K562 (cell line): ENCODE measurements around the gene PPDPF. TPM values are rescaled to one million over a fixed set of nuclear protein-coding genes. Genes with fewer than 3 reads are reported as not detected.

Experiments
- ATAC-seq: fragments of 200-7000 bp; cut with Tn5 transposase; 3 replicates; pipeline ENCODE4 v1.9.1; 2020; ENCODE audit warnings: moderate library complexity
- BruUV-seq: library from RNA; stranded (reverse); fragments of 400-500 nt; replicated peaks from 2 replicates; lab custom pipeline; 2021; lab: Mats Ljungman, UMichigan
- CTCF ChIA-PET: fragments of 300-600 bp; formaldehyde crosslinking; extraction: SDS; loops from one replicate; lab custom pipeline; 2021; ENCODE audit warnings: low intra/inter-chr PET ratio; lab: Yijun Ruan, JAX
- POLR2A ChIA-PET: fragments of 300-600, 350-650 bp; sonication (Branson Sonifier 250); formaldehyde crosslinking; extraction: SDS; loops from one replicate; lab custom pipeline; 2021; ENCODE audit warnings: antibody characterized with exemption, inconsistent platforms; lab: Yijun Ruan, JAX
- DNase-seq, 4 experiments: peaks; one replicate each; pipeline versions ENCODE4 v3.0.0 to v3.0.0-alpha.2; 2011 to 2018; ENCODE audit warnings: low spot score in 3 of 4, mixed read lengths in 3 of 4; ENCODE audit errors: extremely low read depth in 1 of 4
- FAIRE-seq: peaks from 2 replicates; lab custom pipeline; 2011; peaks lifted over from hg19 to GRCh38; lab: Jason Lieb, UNC
- H2AFZ ChIP-seq: 2 replicates; pipeline ENCODE4 v1.6.0; 2011; ENCODE audit warnings: low read depth, low read length, control low read depth, inconsistent platforms
- H3K27ac ChIP-seq: fragments of 200-600 bp; 3 replicates; pipeline ENCODE4 v1.8.0; 2011; ENCODE audit warnings: low read depth, mild to moderate bottlenecking, control low read depth, inconsistent platforms, low read length, moderate library complexity, mixed read lengths; ENCODE audit errors: extremely low read depth
- H3K27me3 ChIP-seq, 2 experiments: fragments of 300-600 bp in 1 of 2; 2 replicates in 1 of 2; 3 replicates in 1 of 2; pipeline versions ENCODE4 v1.6.0 to v1.8.0; 2011; ENCODE audit warnings: inconsistent platforms in 2 of 2, low read length in 2 of 2, mild to moderate bottlenecking in 1 of 2, mixed read lengths in 1 of 2, moderate library complexity in 1 of 2; ENCODE audit not compliant: control insufficient read depth in 2 of 2, insufficient read depth in 2 of 2
- H3K36me3 ChIP-seq: fragments of 300-600 bp; 3 replicates; pipeline ENCODE4 v1.8.0; 2011; ENCODE audit warnings: mild to moderate bottlenecking, low read length, inconsistent platforms; ENCODE audit not compliant: control insufficient read depth, insufficient read depth
- H3K4me1 ChIP-seq, 2 experiments: fragments of 200-600 bp in 1 of 2; replicated peaks in 1 of 2; 2 replicates in 1 of 2; 3 replicates in 1 of 2; pipeline versions ENCODE4 v1.5.1 to v1.8.0; 2011; ENCODE audit warnings: inconsistent platforms in 2 of 2, low read length in 2 of 2, mild to moderate bottlenecking in 1 of 2, mixed read lengths in 1 of 2, moderate library complexity in 1 of 2; ENCODE audit not compliant: control insufficient read depth in 2 of 2, insufficient read depth in 2 of 2
- H3K4me2 ChIP-seq: 2 replicates; pipeline ENCODE4 v1.6.1; 2011; ENCODE audit warnings: low read length, control low read depth, inconsistent platforms, mixed read lengths; ENCODE audit not compliant: insufficient read depth
- H3K4me3 ChIP-seq: fragments of 200-600 bp; sonication (generic), shearing (Covaris generic); 2 replicates; pipeline ENCODE4 v1.5.1; 2016; ENCODE audit warnings: control low read depth, inconsistent platforms
- H3K79me2 ChIP-seq: fragments of 200-600 bp; 3 replicates; pipeline ENCODE4 v1.8.0; 2011; ENCODE audit warnings: low read length, inconsistent platforms; ENCODE audit not compliant: control insufficient read depth, insufficient read depth
- H3K9ac ChIP-seq, 2 experiments: 2 replicates each; pipeline versions ENCODE4 v1.6.0 to v1.6.1; 2011; ENCODE audit warnings: low read depth in 2 of 2, low read length in 2 of 2, control low read depth in 1 of 2, inconsistent platforms in 1 of 2, mild to moderate bottlenecking in 1 of 2, mixed read lengths in 1 of 2; ENCODE audit not compliant: insufficient read depth in 1 of 2
- H3K9me1 ChIP-seq: one replicate; pipeline ENCODE4 v1.6.0; 2011; ENCODE audit warnings: inconsistent platforms, mild to moderate bottlenecking, low read length, moderate library complexity; ENCODE audit not compliant: control insufficient read depth, insufficient read depth
- H3K9me3 ChIP-seq: replicated peaks from 2 replicates; pipeline ENCODE4 v1.5.1; 2011; ENCODE audit warnings: low read depth, low read length, inconsistent platforms; ENCODE audit not compliant: control insufficient read depth, insufficient read depth
- H4K20me1 ChIP-seq: replicated peaks from 2 replicates; pipeline ENCODE4 v1.6.1; 2011; ENCODE audit warnings: low read length, inconsistent platforms, mixed read lengths; ENCODE audit not compliant: control insufficient read depth, insufficient read depth
- GABPB1 ChIP-seq: sonication (generic); formaldehyde crosslinking; IDR thresholded peaks from 2 replicates; pipeline ENCODE4 v1.8.0; 2022; ENCODE audit warnings: mild to moderate bottlenecking, missing genetic modification reagents
- KDM5B ChIP-seq: fragments of 200-600 bp; sonication (generic); IDR thresholded peaks from 2 replicates; pipeline ENCODE4 v1.6.1; 2012; ENCODE audit warnings: low read depth, mild to moderate bottlenecking, moderate library complexity, low read length, control low read depth, inconsistent platforms; ENCODE audit not compliant: insufficient replicate concordance
- ZFX ChIP-seq: sonication (generic); formaldehyde crosslinking; IDR thresholded peaks from 2 replicates; pipeline ENCODE4 v1.8.0; 2022; ENCODE audit warnings: mild to moderate bottlenecking, missing genetic modification reagents, moderate library complexity
- ZNF121 ChIP-seq: sonication (generic); formaldehyde crosslinking; conservative IDR thresholded peaks from 2 replicates; pipeline ENCODE4 v1.8.0; 2022; ENCODE audit warnings: missing genetic modification reagents
- WGBS: fragments of 100-300 bp; shearing (Covaris generic); methylation state at CpG from one replicate; pipeline ENCODE4 v1.1.6; 2016; ENCODE audit warnings: low coverage, mixed read lengths; ENCODE audit not compliant: insufficient coverage; ENCODE audit errors: missing lambda C conversion rate; 5-methylcytosine and 5-hydroxymethylcytosine counted together
- in situ Hi-C: fragments of 300-500 bp; cut with MboI; formaldehyde crosslinking; loops from 4 replicates; pipeline ENCODE4 v1.15.0; 2018; ENCODE audit warnings: inconsistent platforms, mixed read lengths
- intact Hi-C: fragments of 100-400 bp; cut with micrococcal nuclease; formaldehyde crosslinking; loops from 2 replicates; pipeline ENCODE4 v1.14.2; 2022
- polyA plus RNA-seq, 8 experiments: library from polyadenylated mRNA; depleted of rRNA in 4 of 8; stranded (reverse) in 5 of 8; unstranded in 3 of 8; fragments of >200 nt; fragmentation: Nextera tagmentation in 2 of 8; fragmentation: Illumina TruSeq in 1 of 8; extraction: Ambion mirVana in 2 of 8; extraction: Trizol in 1 of 8; gene quantifications; 2 replicates each; pipeline versions ENCODE4 v1.2.1 to v1.2.3, GENCODE V29; 2011 to 2014; ENCODE audit warnings: inconsistent platforms in 1 of 8, missing spikeins in 1 of 8
- total RNA-seq, 7 experiments: library from RNA; depleted of rRNA in 6 of 7; stranded (reverse); fragments of >200 nt in 6 of 7; fragmentation: Illumina TruSeq in 2 of 7; extraction: Trizol in 2 of 7; gene quantifications; 2 replicates each; pipeline versions ENCODE4 v1.2.1 to v1.2.3, GENCODE V29; 2011 to 2021; ENCODE audit warnings: low replicate concordance in 1 of 7

Gene PPDPF
- total and polyA plus RNA-seq, 9 of the 15 experiments (the other 6 are each of a cell fraction or from before 2014, with no cell fraction given), result 0.77 to 233 (median 10.5) TPM

DNA sequence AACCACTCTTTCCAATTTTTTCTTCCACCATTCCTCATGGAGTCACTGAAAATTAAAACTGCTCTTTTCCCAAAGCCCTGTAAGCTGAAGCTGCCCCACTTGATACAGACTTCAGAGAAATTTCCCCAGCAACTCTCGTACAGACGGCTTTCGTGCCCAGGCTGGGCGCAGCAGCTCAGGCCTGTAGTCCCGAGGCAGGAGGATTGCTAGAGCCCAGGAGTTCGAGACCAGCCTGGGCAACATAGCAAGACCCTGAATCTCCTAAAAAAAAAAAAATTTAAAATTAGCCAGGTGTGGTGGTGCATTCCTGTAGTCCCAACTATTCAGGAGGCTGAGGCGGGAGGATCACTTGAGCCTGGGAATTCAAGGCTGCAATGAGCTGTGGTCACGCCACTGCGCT, 6.6 kb downstream of the PPDPF start:
- BruUV-seq, result no TSS peak
- no peak for FAIRE-seq
- POLR2A ChIA-PET, result interaction anchor here (0.7 to 1.0 kb wide), 3 partner anchors 10 to 622 kb away, joined by 3 to 4 read pairs (median 4); partner anchors contain the start of gene PTK6

GRCh38 chr20:63529180-63529860, 8.8 kb downstream of the PPDPF start:
- no peak overlapping the region for H2AFZ ChIP-seq
- peaks cover 9% of the 10 kb centered on the region; the same call in 1 of the 2 replicates for H4K20me1 ChIP-seq
- H3K9me3 ChIP-seq, result no peaks in the 10 kb centered on the region
- DNase-seq, result peak in 1 of 4 experiments; percentile 36
- WGBS, result 43% methylated on average over 26 of the region's 27 CpGs
- in situ Hi-C loops, result no loop called here
- peak; percentile 17; the same call in 2 of the 3 replicates for ATAC-seq
- intact Hi-C loops, result no loop called here
- peak overlapping the region in 1 of 2 experiments; percentile 43; a peak in 1 of 4 replicates for H3K9ac ChIP-seq
- BruUV-seq, result no TSS peak
- H3K4me3 ChIP-seq, result no peak overlapping the region
- H3K27ac ChIP-seq, result no peak overlapping the region
- H3K27me3 ChIP-seq, result peaks cover 0 to 36% of the 10 kb centered on the region in 2 experiments; a peak in 3 of 5 replicates
- POLR2A ChIA-PET, result interaction anchor here (0.5 to 2.9 kb wide), 7 partner anchors 8 to 453 kb away, joined by 3 to 19 read pairs (median 3); partner anchors contain the start of genes PPDPF and PTK6
- CTCF ChIA-PET, result no interaction called here
- H3K36me3 ChIP-seq, result no peaks in the 10 kb centered on the region
- TF ChIP-seq KDM5B, result peak; percentile 29
- no peak for TF ChIP-seq ZFX (CRISPR knock-in tag)
- H3K4me1 ChIP-seq, result peaks cover 0 to 43% of the 10 kb centered on the region in 2 experiments; a peak in 3 of 5 replicates
- no peaks in the 10 kb centered on the region for H3K79me2 ChIP-seq
- H3K4me2 ChIP-seq, result no peak overlapping the region
- peak; percentile 57 for FAIRE-seq
- H3K9me1 ChIP-seq, result no peaks in the 10 kb centered on the region

More for the DNA sequence above, 6.6 kb downstream of the PPDPF start:
- 51% methylated on average over 9 of the region's 9 CpGs for WGBS
- peaks cover 0 to 26% of the 10 kb centered on the region in 2 experiments; a peak in 3 of 5 replicates for H3K27me3 ChIP-seq
- CTCF ChIA-PET, result no interaction called here
- H3K36me3 ChIP-seq, result peaks cover 15% of the 10 kb centered on the region; the same call in 2 of the 3 replicates
- peaks cover 1% of the 10 kb centered on the region; the same call in 2 of the 3 replicates for H3K79me2 ChIP-seq
- H3K27ac ChIP-seq, result no peak overlapping the region
- no peak for DNase-seq
- H2AFZ ChIP-seq, result no peak overlapping the region
- in situ Hi-C loops, result no loop called here
- intact Hi-C loops, result no loop called here
- peaks cover 0 to 38% of the 10 kb centered on the region in 2 experiments; a peak in 3 of 5 replicates for H3K4me1 ChIP-seq
- TF ChIP-seq ZNF121 (CRISPR knock-in tag) (peak; percentile 55), GABPB1 (CRISPR knock-in tag) (no peak)
- no peak overlapping the region for H3K4me2 ChIP-seq
- H3K9me3 ChIP-seq, result peaks cover 7% of the 10 kb centered on the region
- no peak for ATAC-seq
- no peak overlapping the region for H3K9ac ChIP-seq
- peaks cover 9% of the 10 kb centered on the region; the same call in 1 of the 2 replicates for H4K20me1 ChIP-seq
- H3K4me3 ChIP-seq, result no peak overlapping the region
- no peaks in the 10 kb centered on the region for H3K9me1 ChIP-seq
